H1 (cell line): ENCODE measurements around the gene DELE1. TPM values are rescaled to one million over a fixed set of nuclear protein-coding genes. Genes with fewer than 3 reads are reported as not detected.

Source experiments
- EP300 ChIP-seq, 2 experiments: IDR thresholded peaks; 1 replicate in 1 of 2; 2 replicates in 1 of 2; pipeline ENCODE4 v1.6.1; 2011 to 2012; ENCODE audit warnings: low read depth in 2 of 2, low read length in 2 of 2, mild to moderate bottlenecking in 2 of 2, borderline replicate concordance in 1 of 2, inconsistent platforms in 1 of 2, moderate library complexity in 1 of 2
- GABPA ChIP-seq: IDR thresholded peaks from 2 replicates; pipeline ENCODE4 v1.6.1; 2011; ENCODE audit warnings: mild to moderate bottlenecking, low read length, moderate library complexity, borderline replicate concordance; ENCODE audit not compliant: insufficient read depth
- KDM5A ChIP-seq: fragments of 200-600 bp; IDR thresholded peaks from 2 replicates; pipeline ENCODE4 v1.7.1; 2012; ENCODE audit warnings: mild to moderate bottlenecking, low read length, inconsistent platforms, mixed read lengths
- SP1 ChIP-seq: IDR thresholded peaks from 2 replicates; pipeline ENCODE4 v1.6.1; 2011; ENCODE audit warnings: low read depth, low read length
- TAF7 ChIP-seq: optimal IDR thresholded peaks from 2 replicates; pipeline ENCODE3; 2011; ENCODE audit warnings: low read depth, mild to moderate bottlenecking, inconsistent platforms, low read length, moderate library complexity, borderline replicate concordance
- polyA plus RNA-seq, 7 experiments: library from polyadenylated mRNA; depleted of rRNA in 3 of 7; stranded (reverse) in 5 of 7; unstranded in 2 of 7; fragments of >200 nt in 5 of 7; fragments of 200-250 nt in 2 of 7; gene quantifications; 1 replicate in 5 of 7; 2 replicates in 1 of 7; 4 replicates in 1 of 7; pipeline versions ENCODE4 v1.2.1 to v1.2.3, GENCODE V29; 2011 to 2013; ENCODE audit warnings: missing spikeins in 2 of 7, mixed read lengths in 2 of 7
- total RNA-seq: library from RNA; stranded (reverse); fragmentation: NEBNext Ultra II Directional; extraction: Animal tissue kit (Norgen Biotek cat#: 25700); gene quantifications from 2 replicates; pipeline ENCODE4 v1.2.1, GENCODE V29; 2021

The DELE1 gene
- total and polyA plus RNA-seq, 2 of the 8 experiments (the other 6 are each of a cell fraction or from before 2014, with no cell fraction given), result 61.4 to 114 TPM

- no peak for TF ChIP-seq TAF7
- no peak for TF ChIP-seq KDM5A
- TF ChIP-seq SP1, result no peak
- TF ChIP-seq EP300 (IDR thresholded peaks at IDR 0.05; ENCODE audit: borderline replicate concordance in 1 of 2, low read depth in 2 of 2, low read length in 2 of 2), result no peak
- TF ChIP-seq GABPA, result no peak
These were observed 37.0 kb downstream of the DELE1 start (continued) for GRCh38 chr5:141960449-141961323.
